ENCODE measurements around the gene RNF5.

RNF5 gene

GRCh38 chr6:32177183-32177787 is 920 bp upstream of the RNF5 start:
- Histone ChIP-seq H3K4me3 (ENCODE audit: low read length) (peak overlapping the region; percentile 85), H3K9me3 (ENCODE audit: control insufficient read depth, insufficient read depth, low read length) (no peaks in the 10 kb centered on the region), H3K36me3 (ENCODE audit: control insufficient read depth, low read length) (peaks cover 29% of the 10 kb centered on the region), H3K4me2 (ENCODE audit: low read length) (peak overlapping the region; percentile 99), H3K79me2 (ENCODE audit: control insufficient read depth, low read length) (peaks cover 53% of the 10 kb centered on the region), H3K9me2 (replicated peaks; ENCODE audit: control insufficient read depth, low read length) (no peaks in the 10 kb centered on the region), H3F3A (ENCODE audit: control insufficient read depth, insufficient read depth) (peaks cover 14% of the 10 kb centered on the region), H3K27me3 (ENCODE audit: control insufficient read depth, low read length) (no peaks in the 10 kb centered on the region), H4K20me1 (ENCODE audit: control insufficient read depth, insufficient read depth, low read depth, low read length) (no peaks in the 10 kb centered on the region), H3K27ac (ENCODE audit: low read depth, low read length) (peak overlapping the region; percentile 94), H3K4me1 (ENCODE audit: control insufficient read depth, low read length) (peaks cover 49% of the 10 kb centered on the region)
- no peak for TF ChIP-seq EZH2phosphoT487 (IDR thresholded peaks at IDR 0.05; ENCODE audit: borderline replicate concordance, low read length)
- TF ChIP-seq CTCF (IDR thresholded peaks at IDR 0.05; ENCODE audit: low read depth, low read length, poor library complexity, severe bottlenecking) = no peak

GRCh38 chr6:32178547-32179440 is 589 bp downstream of the RNF5 start:
- peak overlapping the region; percentile 94 for H3K27ac ChIP-seq (ENCODE audit: low read depth, low read length)
- no peaks in the 10 kb centered on the region for H3K9me3 ChIP-seq (ENCODE audit: control insufficient read depth, insufficient read depth, low read length)
- TF ChIP-seq CTCF (IDR thresholded peaks at IDR 0.05; ENCODE audit: low read depth, low read length, poor library complexity, severe bottlenecking) (no peak), EZH2phosphoT487 (IDR thresholded peaks at IDR 0.05; ENCODE audit: borderline replicate concordance, low read length) (no peak)
- H3K4me1 ChIP-seq (ENCODE audit: control insufficient read depth, low read length) = peaks cover 38% of the 10 kb centered on the region
- H3F3A ChIP-seq (ENCODE audit: control insufficient read depth, insufficient read depth) = peaks cover 11% of the 10 kb centered on the region
- H4K20me1 ChIP-seq (ENCODE audit: control insufficient read depth, insufficient read depth, low read depth, low read length) = no peaks in the 10 kb centered on the region
- peaks cover 54% of the 10 kb centered on the region for H3K79me2 ChIP-seq (ENCODE audit: control insufficient read depth, low read length)
- no peaks in the 10 kb centered on the region for H3K9me2 ChIP-seq (replicated peaks; ENCODE audit: control insufficient read depth, low read length)
- H3K36me3 ChIP-seq (ENCODE audit: control insufficient read depth, low read length) = peaks cover 44% of the 10 kb centered on the region
- H3K27me3 ChIP-seq (ENCODE audit: control insufficient read depth, low read length) = no peaks in the 10 kb centered on the region
- peak overlapping the region; percentile 85 for H3K4me3 ChIP-seq (ENCODE audit: low read length)
- peak overlapping the region; percentile 99 for H3K4me2 ChIP-seq (ENCODE audit: low read length)

- Histone ChIP-seq H3K27ac (ENCODE audit: low read depth, low read length) (no peak overlapping the region; the same call in 1 of the 2 replicates), H3K79me2 (ENCODE audit: control insufficient read depth, low read length) (peaks cover 46% of the 10 kb centered on the region), H3K4me2 (ENCODE audit: low read length) (peak overlapping the region; percentile 99), H4K20me1 (ENCODE audit: control insufficient read depth, insufficient read depth, low read depth, low read length) (no peaks in the 10 kb centered on the region), H3K27me3 (ENCODE audit: control insufficient read depth, low read length) (no peaks in the 10 kb centered on the region), H3F3A (ENCODE audit: control insufficient read depth, insufficient read depth) (peaks cover 11% of the 10 kb centered on the region), H3K4me1 (ENCODE audit: control insufficient read depth, low read length) (peaks cover 31% of the 10 kb centered on the region), H3K36me3 (ENCODE audit: control insufficient read depth, low read length) (peaks cover 50% of the 10 kb centered on the region), H3K9me2 (replicated peaks; ENCODE audit: control insufficient read depth, low read length) (no peaks in the 10 kb centered on the region), H3K4me3 (ENCODE audit: low read length) (peak overlapping the region; percentile 85), H3K9me3 (ENCODE audit: control insufficient read depth, insufficient read depth, low read length) (no peaks in the 10 kb centered on the region)
- no peak for TF ChIP-seq CTCF (IDR thresholded peaks at IDR 0.05; ENCODE audit: low read depth, low read length, poor library complexity, severe bottlenecking)
- no peak for TF ChIP-seq EZH2phosphoT487 (IDR thresholded peaks at IDR 0.05; ENCODE audit: borderline replicate concordance, low read length)
Observed at GRCh38 chr6:32179766-32180405, 1.7 kb downstream of the RNF5 start.
